Natural killer cell (primary cell): ENCODE data around the gene PDIA6. TPM values are rescaled to one million over a fixed set of nuclear protein-coding genes. Genes with fewer than 3 reads are reported as not detected.

Experiments used
- ATAC-seq, 3 donors: fragments of 150-1000 bp in 2 of 3; fragments of 200-7000 bp in 1 of 3; cut with Tn5 transposase; 1 replicate in 1 of 3; 2 replicates in 2 of 3; pipeline ENCODE4 v1.10.0; 2021; ENCODE audit warnings: mild to moderate bottlenecking in 2 of 3, moderate library complexity in 2 of 3
- DNase-seq, 2 donors: peaks; one replicate each; pipeline versions ENCODE4 v3.0.0 to v3.0.0-alpha.2; 2013 to 2021; ENCODE audit warnings: mixed read lengths in 1 of 2
- H3K27ac ChIP-seq: one replicate; pipeline ENCODE4 v1.5.1; 2013; ENCODE audit warnings: mild to moderate bottlenecking, low read length
- H3K27me3 ChIP-seq: one replicate; pipeline ENCODE4 v1.6.1; 2013; ENCODE audit warnings: low read length; ENCODE audit not compliant: control insufficient read depth, insufficient read depth
- H3K36me3 ChIP-seq: one replicate; pipeline ENCODE4 v1.6.1; 2013; ENCODE audit warnings: low read length; ENCODE audit not compliant: control insufficient read depth, insufficient read depth
- H3K4me1 ChIP-seq: one replicate; pipeline ENCODE4 v1.6.1; 2013; ENCODE audit warnings: low read length; ENCODE audit not compliant: control insufficient read depth, insufficient read depth
- H3K4me3 ChIP-seq: one replicate; pipeline ENCODE4 v1.5.1; 2013; ENCODE audit warnings: low read length
- H3K9me3 ChIP-seq: one replicate; pipeline ENCODE4 v1.6.1; 2013; ENCODE audit warnings: low read length; ENCODE audit not compliant: control insufficient read depth, insufficient read depth
- H3K27ac Mint-ChIP-seq, 2 donors: one replicate each; pipeline ENCODE4 v1.8.0; 2022; ENCODE audit warnings: mild to moderate bottlenecking in 2 of 2, mixed read lengths in 2 of 2, moderate library complexity in 1 of 2
- H3K27me3 Mint-ChIP-seq, 2 donors: one replicate each; pipeline ENCODE4 v1.8.0; 2022; ENCODE audit warnings: low read depth in 2 of 2, mixed read lengths in 2 of 2
- H3K36me3 Mint-ChIP-seq: one replicate; pipeline ENCODE4 v1.8.0; 2022; ENCODE audit warnings: mixed read lengths
- H3K4me1 Mint-ChIP-seq, 2 donors: one replicate each; pipeline ENCODE4 v1.8.0; 2022; ENCODE audit warnings: mixed read lengths in 2 of 2
- H3K4me3 Mint-ChIP-seq: one replicate; pipeline ENCODE4 v1.8.0; 2022; ENCODE audit warnings: mild to moderate bottlenecking, moderate library complexity, mixed read lengths
- H3K9me3 Mint-ChIP-seq, 2 donors: one replicate each; pipeline ENCODE4 v1.8.0; 2022; ENCODE audit warnings: mixed read lengths in 2 of 2
- CTCF ChIP-seq: fragments of 200-600 bp; IDR thresholded peaks from one replicate; pipeline ENCODE4 v1.8.0; 2022; ENCODE audit warnings: antibody characterized with exemption
- WGBS: methylation state at CpG from one replicate; pipeline ENCODE4 v1.1.7; 2013; ENCODE audit warnings: missing lambda C conversion rate; ENCODE audit not compliant: insufficient coverage; 5-methylcytosine and 5-hydroxymethylcytosine counted together
- intact Hi-C: fragments of 100-400 bp; cut with micrococcal nuclease; formaldehyde crosslinking; loops from one replicate; pipeline ENCODE4 v1.14.2; 2022
- total RNA-seq, 4 donors: library from RNA; stranded (reverse); fragments of 120-200 nt in 1 of 4; gene quantifications; one replicate each; pipeline versions ENCODE4 v1.2.3 to v1.2.4, GENCODE V29; 2013 to 2022

Gene PDIA6
- total RNA-seq, 3 donors from 2014 or later (not counting 1 experiment from before 2014, with no cell fraction given): 57.4 to 81.2 (median 58.7) TPM

- Mint-ChIP-seq H3K36me3 (no peaks in the 10 kb centered on the region), H3K4me1 (no peaks in the 10 kb centered on the region), H3K9me3 (no peaks in the 10 kb centered on the region), H3K27ac (no peak overlapping the region), H3K27me3 (no peaks in the 10 kb centered on the region), H3K4me3 (no peak overlapping the region)
- H3K9me3 ChIP-seq: no peaks in the 10 kb centered on the region
- no peak overlapping the region for H3K27ac ChIP-seq
- DNase-seq: no peak
- no peak overlapping the region for H3K4me3 ChIP-seq
- H3K4me1 ChIP-seq: no peaks in the 10 kb centered on the region
- 97% methylated on average over 13 of the region's 13 CpGs for WGBS
- no peak for ATAC-seq
- H3K36me3 ChIP-seq: peaks cover 12% of the 10 kb centered on the region
- intact Hi-C loops: no loop called here
- no peak for TF ChIP-seq CTCF
- no peaks in the 10 kb centered on the region for H3K27me3 ChIP-seq
Observed at GRCh38 chr2:10775831-10776230, 36.8 kb downstream of the PDIA6 start.

GRCh38 chr2:10775021-10775780 is 37.4 kb downstream of the PDIA6 start:
- no peak for ATAC-seq
- Mint-ChIP-seq H3K4me3 (no peak overlapping the region), H3K27ac (no peak overlapping the region), H3K9me3 (no peaks in the 10 kb centered on the region), H3K27me3 (no peaks in the 10 kb centered on the region), H3K4me1 (no peaks in the 10 kb centered on the region), H3K36me3 (no peaks in the 10 kb centered on the region)
- Histone ChIP-seq H3K27ac (no peak overlapping the region), H3K4me3 (no peak overlapping the region), H3K9me3 (no peaks in the 10 kb centered on the region), H3K4me1 (no peaks in the 10 kb centered on the region), H3K36me3 (peaks cover 10% of the 10 kb centered on the region), H3K27me3 (no peaks in the 10 kb centered on the region)
- 87% methylated on average over 22 of the region's 23 CpGs for WGBS
- no peak for TF ChIP-seq CTCF
- intact Hi-C loops: no loop called here
- DNase-seq: no peak

GRCh38 chr2:10774394-10774793 is 38.2 kb downstream of the PDIA6 start:
- Histone ChIP-seq H3K4me3 (no peak overlapping the region), H3K9me3 (no peaks in the 10 kb centered on the region), H3K4me1 (no peaks in the 10 kb centered on the region), H3K27me3 (no peaks in the 10 kb centered on the region), H3K36me3 (peaks cover 3% of the 10 kb centered on the region), H3K27ac (no peak overlapping the region)
- no peaks in the 10 kb centered on the region for H3K27me3 Mint-ChIP-seq
- H3K36me3 Mint-ChIP-seq: no peaks in the 10 kb centered on the region
- H3K4me3 Mint-ChIP-seq: no peak overlapping the region
- no peak for DNase-seq
- no peak for TF ChIP-seq CTCF
- no peaks in the 10 kb centered on the region for H3K4me1 Mint-ChIP-seq
- whole genome bisulfite sequencing: 96% methylated on average over 6 of the region's 6 CpGs
- no peaks in the 10 kb centered on the region for H3K9me3 Mint-ChIP-seq
- ATAC-seq: no peak
- no peak overlapping the region for H3K27ac Mint-ChIP-seq
- intact Hi-C loops: no loop called here
